Neural cell (in vitro differentiated cells): Measurements from ENCODE around the gene CAMSAP3. TPM values are rescaled to one million over a fixed set of nuclear protein-coding genes. Genes with fewer than 3 reads are reported as not detected.

Source experiments
- H2AFZ ChIP-seq: fragments of 200-600, 300-800 bp; sonication (generic), shearing (Covaris generic); 2 replicates; pipeline ENCODE4 v1.6.0; 2014; ENCODE audit warnings: low read depth, mild to moderate bottlenecking, antibody characterized with exemption, low read length, moderate library complexity
- H3F3A ChIP-seq: fragments of 200-600 bp; shearing (Covaris generic); 2 replicates; pipeline ENCODE4 v1.6.1; 2016; ENCODE audit warnings: mild to moderate bottlenecking, moderate library complexity, mixed read lengths, antibody characterized with exemption, low read length; ENCODE audit not compliant: insufficient read depth, poor library complexity, severe bottlenecking
- H3K27ac ChIP-seq: fragments of 200-600, 300-800 bp; sonication (generic), shearing (Covaris generic); 2 replicates; pipeline ENCODE4 v1.5.1; 2014; ENCODE audit warnings: mild to moderate bottlenecking, low read length, moderate library complexity
- H3K27me3 ChIP-seq: fragments of 300-800, 200-600 bp; sonication (generic), shearing (Covaris generic); 2 replicates; pipeline ENCODE4 v1.6.0; 2014; ENCODE audit warnings: mild to moderate bottlenecking, low read depth, low read length, moderate library complexity; ENCODE audit not compliant: insufficient read depth
- H3K36me3 ChIP-seq: fragments of 300-800, 200-600 bp; sonication (generic), shearing (Covaris generic); 2 replicates; pipeline ENCODE4 v1.5.1; 2014; ENCODE audit warnings: mild to moderate bottlenecking, antibody characterized with exemption, low read length, moderate library complexity; ENCODE audit not compliant: insufficient read depth
- H3K4me2 ChIP-seq: fragments of 300-800, 200-600 bp; sonication (generic), shearing (Covaris generic); 2 replicates; pipeline ENCODE4 v1.6.0; 2014; ENCODE audit warnings: mild to moderate bottlenecking, low read length
- H3K4me3 ChIP-seq: fragments of 300-800, 200-600 bp; sonication (generic), shearing (Covaris generic); 2 replicates; pipeline ENCODE4 v1.5.1; 2014; ENCODE audit warnings: mild to moderate bottlenecking, low read length, moderate library complexity
- H3K79me2 ChIP-seq: fragments of 200-600 bp; shearing (Covaris generic); replicated peaks from 2 replicates; pipeline ENCODE4 v1.6.0; 2014; ENCODE audit warnings: mild to moderate bottlenecking, low read length, moderate library complexity; ENCODE audit not compliant: insufficient read depth
- H3K9ac ChIP-seq: fragments of 300-800, 200-600 bp; sonication (generic), shearing (Covaris generic); 2 replicates; pipeline ENCODE4 v1.6.1; 2016; ENCODE audit warnings: mild to moderate bottlenecking, low read length, mixed read lengths
- H3K9me2 ChIP-seq: fragments of 200-600 bp; shearing (Covaris generic); 2 replicates; pipeline ENCODE4 v1.6.1; 2016; ENCODE audit warnings: mild to moderate bottlenecking, low read length, mixed read lengths; ENCODE audit not compliant: insufficient read depth
- H3K9me3 ChIP-seq: fragments of 200-600, 300-800 bp; sonication (generic), shearing (Covaris generic); 2 replicates; pipeline ENCODE4 v1.6.1; 2016; ENCODE audit warnings: mild to moderate bottlenecking, mixed run types, low read length, moderate library complexity, mixed read lengths
- H4K20me1 ChIP-seq: fragments of 200-600 bp; shearing (Covaris generic); 2 replicates; pipeline ENCODE4 v1.6.1; 2016; ENCODE audit warnings: mild to moderate bottlenecking, mixed run types; ENCODE audit not compliant: insufficient read depth
- CTCF ChIP-seq: fragments of 450-650 bp; IDR thresholded peaks from 2 replicates; pipeline ENCODE4 v1.5.1; 2014; ENCODE audit warnings: antibody characterized with exemption, mild to moderate bottlenecking, moderate library complexity; ENCODE audit not compliant: poor library complexity, severe bottlenecking
- EP300 ChIP-seq: fragments of 450-650 bp; conservative IDR thresholded peaks from 2 replicates; pipeline ENCODE4 v1.6.1; 2014; ENCODE audit warnings: antibody characterized with exemption, mild to moderate bottlenecking, moderate library complexity; ENCODE audit not compliant: poor library complexity, severe bottlenecking
- EZH2 ChIP-seq: fragments of 200-600, 300-800 bp; shearing (Covaris generic), sonication (generic); IDR thresholded peaks from 2 replicates; pipeline ENCODE4 v1.6.1; 2014; ENCODE audit warnings: antibody characterized with exemption, low read length, borderline replicate concordance, mild to moderate bottlenecking; ENCODE audit not compliant: insufficient read depth, poor library complexity, severe bottlenecking
- MXI1 ChIP-seq: fragments of 450-650 bp; conservative IDR thresholded peaks from 2 replicates; pipeline ENCODE4 v1.6.1; 2014; ENCODE audit warnings: antibody characterized with exemption, mild to moderate bottlenecking; ENCODE audit not compliant: poor library complexity, severe bottlenecking
- POLR2AphosphoS5 ChIP-seq: IDR thresholded peaks from 2 replicates; pipeline ENCODE4 v1.6.1; 2012
- RAD21 ChIP-seq: fragments of 450-650 bp; conservative IDR thresholded peaks from 2 replicates; pipeline ENCODE4 v1.6.1; 2014; ENCODE audit warnings: antibody characterized with exemption, mild to moderate bottlenecking, moderate library complexity
- SMC3 ChIP-seq: fragments of 450-650 bp; conservative IDR thresholded peaks from 2 replicates; pipeline ENCODE4 v1.6.1; 2014; ENCODE audit warnings: antibody characterized with exemption, mild to moderate bottlenecking, moderate library complexity; ENCODE audit not compliant: poor library complexity
- TAF1 ChIP-seq: IDR thresholded peaks from 2 replicates; pipeline ENCODE4 v1.6.1; 2012; ENCODE audit warnings: low read depth
- polyA plus RNA-seq: library from polyadenylated mRNA; depleted of rRNA; stranded (reverse); fragments of >200 nt; gene quantifications from 2 replicates; pipeline ENCODE4 v1.2.3, GENCODE V29; 2014
- TF ChIP-seq, protein P1 (sequence below): IDR thresholded peaks from 2 replicates; pipeline ENCODE4 v1.6.1; 2012; ENCODE audit warnings: borderline replicate concordance

Gene CAMSAP3
- polyA plus RNA-seq, 1 donor from 2014 or later: 17.0 TPM

DNA sequence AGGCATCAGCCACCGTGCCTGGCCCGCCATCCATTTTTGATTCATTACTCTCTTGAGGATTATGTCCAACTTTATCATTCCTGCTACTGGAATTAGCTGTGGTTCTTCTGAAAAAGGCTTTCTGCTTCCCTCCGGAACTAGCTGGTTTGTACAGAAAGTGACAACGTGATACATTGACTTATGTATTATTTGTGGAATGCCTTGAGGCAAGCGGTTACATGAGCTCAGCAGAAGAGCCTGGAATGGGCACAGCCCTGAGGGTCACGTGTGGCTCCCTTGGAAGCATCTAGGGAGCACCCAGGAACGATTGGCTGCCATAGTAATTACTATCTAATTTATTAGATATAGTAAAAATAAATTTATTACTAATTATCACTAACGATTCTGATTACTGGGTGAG lies 58.7 kb downstream of the CAMSAP3 start:
- no peaks in the 10 kb centered on the region for H3K79me2 ChIP-seq
- no peaks in the 10 kb centered on the region for H3K9me3 ChIP-seq
- no peaks in the 10 kb centered on the region for H3K9me2 ChIP-seq
- H3K9ac ChIP-seq: no peak overlapping the region
- TF ChIP-seq SMC3 (no peak), MXI1 (no peak), POLR2AphosphoS5 (no peak), CTCF (no peak), RAD21 (no peak), EP300 (no peak), TAF1 (no peak)
- TF ChIP-seq, protein P1, sequence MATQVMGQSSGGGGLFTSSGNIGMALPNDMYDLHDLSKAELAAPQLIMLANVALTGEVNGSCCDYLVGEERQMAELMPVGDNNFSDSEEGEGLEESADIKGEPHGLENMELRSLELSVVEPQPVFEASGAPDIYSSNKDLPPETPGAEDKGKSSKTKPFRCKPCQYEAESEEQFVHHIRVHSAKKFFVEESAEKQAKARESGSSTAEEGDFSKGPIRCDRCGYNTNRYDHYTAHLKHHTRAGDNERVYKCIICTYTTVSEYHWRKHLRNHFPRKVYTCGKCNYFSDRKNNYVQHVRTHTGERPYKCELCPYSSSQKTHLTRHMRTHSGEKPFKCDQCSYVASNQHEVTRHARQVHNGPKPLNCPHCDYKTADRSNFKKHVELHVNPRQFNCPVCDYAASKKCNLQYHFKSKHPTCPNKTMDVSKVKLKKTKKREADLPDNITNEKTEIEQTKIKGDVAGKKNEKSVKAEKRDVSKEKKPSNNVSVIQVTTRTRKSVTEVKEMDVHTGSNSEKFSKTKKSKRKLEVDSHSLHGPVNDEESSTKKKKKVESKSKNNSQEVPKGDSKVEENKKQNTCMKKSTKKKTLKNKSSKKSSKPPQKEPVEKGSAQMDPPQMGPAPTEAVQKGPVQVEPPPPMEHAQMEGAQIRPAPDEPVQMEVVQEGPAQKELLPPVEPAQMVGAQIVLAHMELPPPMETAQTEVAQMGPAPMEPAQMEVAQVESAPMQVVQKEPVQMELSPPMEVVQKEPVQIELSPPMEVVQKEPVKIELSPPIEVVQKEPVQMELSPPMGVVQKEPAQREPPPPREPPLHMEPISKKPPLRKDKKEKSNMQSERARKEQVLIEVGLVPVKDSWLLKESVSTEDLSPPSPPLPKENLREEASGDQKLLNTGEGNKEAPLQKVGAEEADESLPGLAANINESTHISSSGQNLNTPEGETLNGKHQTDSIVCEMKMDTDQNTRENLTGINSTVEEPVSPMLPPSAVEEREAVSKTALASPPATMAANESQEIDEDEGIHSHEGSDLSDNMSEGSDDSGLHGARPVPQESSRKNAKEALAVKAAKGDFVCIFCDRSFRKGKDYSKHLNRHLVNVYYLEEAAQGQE: no peak
- H3K36me3 ChIP-seq: no peaks in the 10 kb centered on the region
- no peaks in the 10 kb centered on the region for H4K20me1 ChIP-seq
- H3F3A ChIP-seq: no peaks in the 10 kb centered on the region
- H3K4me3 ChIP-seq: no peak overlapping the region
- peaks cover 3% of the 10 kb centered on the region for H3K27me3 ChIP-seq
- no peak overlapping the region for H2AFZ ChIP-seq
- no peak overlapping the region for H3K4me2 ChIP-seq
- no peak overlapping the region for H3K27ac ChIP-seq

GRCh38 chr19:7655581-7655980 lies 59.9 kb downstream of the CAMSAP3 start:
- H4K20me1 ChIP-seq: no peaks in the 10 kb centered on the region
- peaks cover 3% of the 10 kb centered on the region for H3K27me3 ChIP-seq
- no peak overlapping the region for H3K4me3 ChIP-seq
- H3K36me3 ChIP-seq: no peaks in the 10 kb centered on the region
- H2AFZ ChIP-seq: no peak overlapping the region
- H3K79me2 ChIP-seq: no peaks in the 10 kb centered on the region
- H3K9ac ChIP-seq: no peak overlapping the region
- no peak overlapping the region for H3K27ac ChIP-seq
- H3K9me3 ChIP-seq: no peaks in the 10 kb centered on the region
- H3K9me2 ChIP-seq: no peaks in the 10 kb centered on the region
- no peak for TF ChIP-seq SMC3
- TF ChIP-seq RAD21: no peak
- TF ChIP-seq CTCF: no peak
- TF ChIP-seq EP300: no peak
- no peak for TF ChIP-seq EZH2
- no peak for TF ChIP-seq MXI1
- TF ChIP-seq, protein P1: no peak
- no peak for TF ChIP-seq TAF1
- TF ChIP-seq POLR2AphosphoS5: no peak
- H3F3A ChIP-seq: no peaks in the 10 kb centered on the region
- H3K4me2 ChIP-seq: no peak overlapping the region
